Spinal cord (tissue), 10 donors: Measurements from ENCODE around the gene DSCAML1. TPM values are rescaled to one million over a fixed set of nuclear protein-coding genes. Genes with fewer than 3 reads are reported as not detected.

Experiments used
- DNase-seq, 6 donors: peaks; one replicate each; pipeline versions ENCODE4 v3.0.0 to v3.0.0-alpha.2; 2013 to 2015; ENCODE audit warnings: low spot score in 6 of 6, low read depth in 4 of 6
- H3K27ac ChIP-seq: one replicate; pipeline ENCODE4 v1.5.1; 2013; ENCODE audit warnings: low read depth, low read length, control low read depth
- H3K27me3 ChIP-seq: one replicate; pipeline ENCODE4 v1.6.1; 2013; ENCODE audit warnings: low read length; ENCODE audit not compliant: control insufficient read depth, insufficient read depth
- H3K36me3 ChIP-seq: one replicate; pipeline ENCODE4 v1.6.1; 2013; ENCODE audit warnings: low read length; ENCODE audit not compliant: control insufficient read depth, insufficient read depth
- H3K4me1 ChIP-seq: one replicate; pipeline ENCODE4 v1.6.1; 2013; ENCODE audit warnings: low read length; ENCODE audit not compliant: control insufficient read depth, insufficient read depth
- H3K4me3 ChIP-seq: one replicate; pipeline ENCODE4 v1.5.1; 2013; ENCODE audit warnings: low read depth, low read length, control low read depth
- H3K9me3 ChIP-seq: one replicate; pipeline ENCODE4 v1.6.1; 2013; ENCODE audit warnings: low read length; ENCODE audit not compliant: control insufficient read depth, insufficient read depth
- WGBS: methylation state at CpG from one replicate; pipeline ENCODE4 v1.1.5; 2013; ENCODE audit warnings: missing lambda C conversion rate; ENCODE audit not compliant: insufficient coverage; 5-methylcytosine and 5-hydroxymethylcytosine counted together
- polyA plus RNA-seq, 2 donors: library from polyadenylated mRNA; unstranded; fragments of 120-200 nt; gene quantifications; one replicate each; pipeline ENCODE4 v1.2.1, GENCODE V29; 2013; ENCODE audit not compliant: insufficient read length in 2 of 2
- total RNA-seq, 2 donors: library from RNA; depleted of rRNA in 1 of 2; stranded (reverse); fragments of 120-200 nt in 1 of 2; fragments of >200 nt in 1 of 2; gene quantifications; one replicate each; pipeline versions ENCODE4 v1.2.3 to v1.2.4, GENCODE V29; 2013 to 2014
- donor health status: healthy.

The DSCAML1 gene
- total and polyA plus RNA-seq, 4 donors: 3.5 to 14.4 (median 8.2) TPM

DNA sequence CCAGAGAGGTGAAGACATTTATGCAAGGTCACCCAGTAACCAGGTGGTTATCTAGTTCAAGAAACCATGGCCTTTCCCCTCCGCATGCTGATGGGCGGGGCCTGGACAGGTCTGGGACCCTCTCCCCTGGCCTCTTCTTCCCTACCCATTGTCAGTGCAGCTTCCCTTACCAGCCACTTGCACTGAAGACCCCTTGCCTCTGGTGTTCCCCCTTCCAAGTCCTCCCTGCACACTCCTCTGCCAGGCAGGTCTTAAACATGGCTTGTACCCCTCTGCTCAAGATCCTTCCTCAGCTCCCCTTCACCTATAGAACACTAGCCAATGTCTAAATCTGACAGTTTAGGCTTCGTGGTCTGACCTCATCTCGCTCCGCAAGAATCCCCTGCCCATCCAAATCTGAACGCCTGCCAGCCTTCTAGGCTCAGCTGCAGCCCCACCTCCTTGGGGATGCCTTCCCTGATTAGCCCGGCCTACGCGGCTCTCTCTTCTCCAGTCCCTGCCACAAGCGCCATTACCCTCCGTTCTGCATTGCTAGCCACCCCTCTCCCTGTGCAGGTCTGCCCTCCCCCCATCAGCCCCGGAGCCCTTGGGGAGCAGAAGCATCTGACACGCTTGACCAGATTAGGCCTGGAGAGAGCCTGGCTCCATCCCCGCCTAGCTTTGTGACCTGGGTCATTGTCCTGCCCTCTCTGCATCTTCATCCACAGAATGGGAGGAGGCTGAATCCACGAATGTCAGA, 213.8 kb downstream of the DSCAML1 start:
- Histone ChIP-seq H3K36me3 (no peaks in the 10 kb centered on the region), H3K27me3 (no peaks in the 10 kb centered on the region), H3K27ac (no peak overlapping the region), H3K4me1 (peaks cover 22% of the 10 kb centered on the region), H3K4me3 (no peak overlapping the region), H3K9me3 (no peaks in the 10 kb centered on the region)
- DNase-seq: peak in 2 of 6 donors; percentile 59 to 68
- WGBS: 41% methylated on average over 15 of the region's 15 CpGs

DNA sequence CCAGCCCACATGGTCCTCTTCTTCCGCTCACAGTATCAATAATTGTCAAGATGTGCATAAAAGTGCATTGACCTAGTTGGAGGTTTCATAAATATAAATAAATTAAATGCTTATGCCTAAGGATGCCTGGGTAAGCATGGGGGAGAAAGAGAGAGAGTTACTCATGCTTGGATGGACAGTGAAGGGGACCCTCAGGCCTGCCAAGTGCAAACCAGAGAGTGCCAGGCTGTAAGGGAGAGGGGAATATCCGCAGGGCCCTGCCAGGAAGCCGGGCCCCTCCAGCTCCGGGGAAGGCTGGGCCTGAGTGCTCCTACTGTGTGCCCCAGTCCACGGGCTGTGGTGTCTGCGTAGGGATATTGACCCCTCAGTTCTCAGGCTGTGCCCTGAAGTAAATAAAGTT, 214.6 kb downstream of the DSCAML1 start:
- Histone ChIP-seq H3K27ac (no peak overlapping the region), H3K4me3 (no peak overlapping the region), H3K27me3 (no peaks in the 10 kb centered on the region), H3K36me3 (no peaks in the 10 kb centered on the region), H3K9me3 (no peaks in the 10 kb centered on the region), H3K4me1 (peaks cover 19% of the 10 kb centered on the region)
- 71% methylated on average over 5 of the region's 6 CpGs for WGBS
- DNase-seq: peak in 1 of 6 donors; percentile 68

DNA sequence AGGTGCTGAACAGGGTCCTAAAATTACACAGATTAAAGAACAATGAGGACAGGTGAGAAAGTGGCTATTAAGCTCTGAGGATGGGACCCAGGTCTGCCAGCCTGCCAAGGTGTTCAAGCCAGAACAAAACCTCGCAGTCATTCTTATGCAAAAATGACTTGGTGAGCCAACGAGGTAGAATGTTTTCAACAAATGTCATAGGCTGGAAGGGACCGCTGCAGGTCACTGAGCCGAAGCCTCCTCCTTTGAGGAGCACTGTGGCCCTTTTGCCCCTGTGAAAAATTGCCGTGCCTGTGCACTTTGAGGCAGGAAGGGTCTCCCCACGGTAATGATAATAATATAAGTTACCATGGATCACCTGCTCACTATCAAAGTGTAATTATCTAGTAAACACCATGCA, 216.2 kb downstream of the DSCAML1 start:
- no peak for DNase-seq
- Histone ChIP-seq H3K4me1 (peaks cover 19% of the 10 kb centered on the region), H3K4me3 (no peak overlapping the region), H3K9me3 (no peaks in the 10 kb centered on the region), H3K36me3 (no peaks in the 10 kb centered on the region), H3K27me3 (no peaks in the 10 kb centered on the region), H3K27ac (no peak overlapping the region)
- 70% methylated on average over 4 of the region's 6 CpGs for WGBS

DNA sequence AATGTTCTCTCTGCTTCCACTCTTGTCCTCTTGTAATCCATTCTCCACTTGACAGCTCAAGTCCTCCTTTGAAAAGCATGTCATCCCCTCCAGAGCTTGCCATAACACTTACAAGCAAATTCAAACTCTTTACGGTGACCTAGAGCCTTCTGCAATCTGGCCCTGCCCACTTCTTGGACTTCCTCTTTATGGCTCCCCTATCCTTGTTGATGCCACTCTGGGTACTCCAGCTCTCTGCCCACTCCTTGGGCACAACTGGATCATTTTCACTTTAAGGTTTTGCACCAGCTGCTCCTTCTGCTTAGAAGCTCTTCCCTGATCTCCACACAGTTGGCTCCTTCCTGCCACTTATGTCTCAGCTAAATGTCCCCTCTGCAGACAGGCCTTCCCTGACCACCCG, 217.9 kb downstream of the DSCAML1 start:
- Histone ChIP-seq H3K4me1 (peaks cover 20% of the 10 kb centered on the region), H3K27ac (no peak overlapping the region), H3K27me3 (no peaks in the 10 kb centered on the region), H3K4me3 (no peak overlapping the region), H3K36me3 (no peaks in the 10 kb centered on the region), H3K9me3 (no peaks in the 10 kb centered on the region)
- WGBS: 77% methylated on average over 2 of the region's 2 CpGs
- DNase-seq: no peak

DNA sequence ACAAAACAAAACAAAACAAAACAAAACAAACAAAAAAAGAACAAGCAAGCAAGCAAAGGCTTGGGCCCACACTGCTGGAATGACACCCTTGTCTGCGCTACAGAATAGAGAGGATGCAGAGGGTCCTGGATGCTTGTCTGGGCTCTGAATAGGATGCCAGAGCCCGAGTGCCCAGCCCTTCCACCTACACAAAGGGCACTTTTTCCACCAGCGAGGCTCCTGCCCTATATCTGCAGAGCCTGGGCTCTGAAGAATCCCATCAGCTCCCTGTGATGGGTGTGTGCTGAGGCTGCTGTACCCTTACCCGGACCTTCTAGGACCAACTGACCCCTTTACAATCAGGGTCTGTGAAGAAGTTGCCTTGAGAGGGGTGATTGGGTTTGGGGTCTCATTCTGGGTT, 221.2 kb downstream of the DSCAML1 start:
- Histone ChIP-seq H3K27ac (no peak overlapping the region), H3K27me3 (no peaks in the 10 kb centered on the region), H3K4me3 (no peak overlapping the region), H3K9me3 (no peaks in the 10 kb centered on the region), H3K36me3 (no peaks in the 10 kb centered on the region), H3K4me1 (peaks cover 18% of the 10 kb centered on the region)
- no peak for DNase-seq
- no CpG with 5 or more reads among the region's 4 CpGs for WGBS

DNA sequence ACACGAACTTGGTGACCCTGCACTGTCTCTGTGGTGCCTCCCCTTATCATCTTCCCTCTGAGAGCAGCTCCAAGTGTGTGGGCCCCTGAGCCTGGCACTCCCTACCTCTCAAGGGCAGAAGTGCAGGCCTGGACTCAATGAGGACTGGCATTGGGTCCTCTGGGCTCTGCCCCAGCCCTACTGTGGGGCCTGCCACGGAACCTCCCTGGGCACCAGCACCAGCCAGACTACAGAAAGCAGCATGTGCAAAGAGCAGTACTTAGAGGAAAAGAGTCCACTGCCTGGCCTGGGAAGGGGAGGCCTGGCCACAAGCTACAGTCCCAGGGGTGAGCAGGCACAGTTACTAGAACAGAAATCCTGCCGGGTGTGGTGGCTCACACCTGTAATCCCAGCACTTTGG, 222.5 kb downstream of the DSCAML1 start:
- H3K27ac ChIP-seq: no peak overlapping the region
- H3K4me1 ChIP-seq: peaks cover 21% of the 10 kb centered on the region
- no peaks in the 10 kb centered on the region for H3K27me3 ChIP-seq
- no peaks in the 10 kb centered on the region for H3K36me3 ChIP-seq
- no peak overlapping the region for H3K4me3 ChIP-seq
- no peak for DNase-seq
- 94% methylated on average over 3 of the region's 3 CpGs for WGBS
- H3K9me3 ChIP-seq: no peaks in the 10 kb centered on the region

DNA sequence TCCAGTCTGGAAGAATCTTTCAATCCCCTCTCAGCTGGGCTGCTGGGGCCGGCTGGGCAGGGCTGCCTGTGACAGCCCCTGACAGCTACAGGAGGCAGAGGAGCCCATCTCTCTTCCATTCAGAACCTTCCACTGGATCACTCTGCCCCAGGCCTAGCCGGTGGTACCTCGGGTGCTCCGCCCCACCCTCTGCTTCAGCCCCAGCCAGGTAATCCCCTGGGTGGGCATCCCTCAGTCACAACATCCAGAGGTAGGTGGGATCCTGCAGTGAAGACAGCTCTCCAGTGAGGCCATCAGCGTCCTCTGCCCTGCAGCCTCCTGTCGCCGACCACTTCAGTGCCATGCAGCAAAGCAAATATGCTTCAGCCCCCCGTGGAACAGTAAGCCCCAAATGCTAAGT, 223.7 kb downstream of the DSCAML1 start:
- Histone ChIP-seq H3K9me3 (no peaks in the 10 kb centered on the region), H3K27me3 (no peaks in the 10 kb centered on the region), H3K4me3 (no peak overlapping the region), H3K36me3 (no peaks in the 10 kb centered on the region), H3K27ac (no peak overlapping the region), H3K4me1 (peaks cover 21% of the 10 kb centered on the region)
- DNase-seq: no peak
- WGBS: 87% methylated on average over 8 of the region's 8 CpGs

DNA sequence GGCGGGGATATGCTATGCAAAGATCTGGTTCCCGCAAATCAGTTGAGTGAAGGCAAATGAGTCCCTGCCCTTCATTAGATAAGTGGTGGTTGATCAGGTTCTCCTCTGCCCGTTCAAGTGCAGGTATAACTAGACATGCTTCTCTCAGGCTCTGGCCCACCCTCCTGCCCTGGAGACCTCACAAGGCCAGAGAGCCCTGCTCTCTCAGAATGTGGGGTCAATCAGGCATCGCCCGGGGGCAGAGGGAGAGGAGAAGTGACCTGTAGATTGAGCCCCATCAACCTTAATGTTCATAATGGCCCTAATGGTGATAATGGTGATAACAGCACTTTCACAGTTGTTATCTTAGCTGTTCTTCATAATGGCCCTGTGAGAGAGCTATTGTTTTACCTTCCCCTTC, 224.3 kb downstream of the DSCAML1 start:
- Histone ChIP-seq H3K4me1 (peaks cover 21% of the 10 kb centered on the region), H3K27ac (no peak overlapping the region), H3K4me3 (no peak overlapping the region), H3K27me3 (no peaks in the 10 kb centered on the region), H3K9me3 (no peaks in the 10 kb centered on the region), H3K36me3 (no peaks in the 10 kb centered on the region)
- 88% methylated on average over 3 of the region's 5 CpGs for WGBS
- DNase-seq: no peak

DNA sequence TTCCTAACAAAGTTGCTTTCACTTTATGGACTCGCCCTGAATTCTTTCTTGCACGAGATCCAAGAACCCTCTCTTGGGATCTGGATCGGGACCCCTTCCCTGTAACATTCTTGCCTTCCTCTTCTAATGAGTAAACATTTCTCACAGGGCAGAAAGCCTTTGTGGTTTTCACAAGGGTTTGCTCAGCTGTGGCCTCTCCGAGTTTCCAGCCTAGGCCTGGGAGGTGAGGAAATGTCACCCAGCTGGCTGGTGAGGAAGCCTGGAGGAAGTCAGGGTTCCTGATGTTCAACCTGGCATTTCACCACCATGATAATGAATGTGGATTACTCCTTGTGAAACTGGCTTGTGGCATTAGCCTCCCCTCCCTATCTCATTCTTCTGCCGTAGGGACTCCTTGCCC, 224.9 kb downstream of the DSCAML1 start:
- no peaks in the 10 kb centered on the region for H3K9me3 ChIP-seq
- no peak overlapping the region for H3K4me3 ChIP-seq
- H3K4me1 ChIP-seq: peaks cover 21% of the 10 kb centered on the region
- no peak for DNase-seq
- WGBS: 69% methylated on average over 2 of the region's 5 CpGs
- no peak overlapping the region for H3K27ac ChIP-seq
- H3K27me3 ChIP-seq: no peaks in the 10 kb centered on the region
- no peaks in the 10 kb centered on the region for H3K36me3 ChIP-seq

DNA sequence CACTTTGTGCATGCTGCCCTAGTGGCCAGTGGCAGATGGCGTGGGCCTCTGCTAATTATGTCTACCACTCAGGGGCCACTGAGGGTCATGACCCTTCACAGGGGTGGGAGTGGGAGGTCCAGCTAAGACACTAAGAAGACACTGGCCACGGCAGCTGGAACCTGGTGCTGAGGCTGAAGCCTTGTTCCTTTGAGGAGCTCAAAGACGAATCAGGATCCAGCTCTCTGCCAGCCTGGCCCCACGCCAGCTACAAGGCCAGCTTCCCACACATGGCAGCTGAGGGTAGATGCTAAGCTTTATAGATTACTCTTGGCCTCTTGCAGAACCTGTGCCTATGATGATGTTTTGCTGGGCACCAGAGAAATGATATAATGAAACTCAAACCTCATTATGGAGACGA, 226.3 kb downstream of the DSCAML1 start:
- peak in 2 of 6 donors; percentile 68 to 72 for DNase-seq
- H3K9me3 ChIP-seq: no peaks in the 10 kb centered on the region
- no peaks in the 10 kb centered on the region for H3K27me3 ChIP-seq
- WGBS: 60% methylated on average over 3 of the region's 5 CpGs
- H3K36me3 ChIP-seq: no peaks in the 10 kb centered on the region
- H3K27ac ChIP-seq: no peak overlapping the region
- H3K4me3 ChIP-seq: no peak overlapping the region
- H3K4me1 ChIP-seq: peaks cover 21% of the 10 kb centered on the region
